A549 (cell line): ENCODE measurements around the gene PPP2R2D.

Experiments used
- CEBPB ChIP-seq, 2 experiments: fragments of >200 bp in 1 of 2; sonication (Bioruptor Twin) in 1 of 2; formaldehyde crosslinking in 1 of 2; IDR thresholded peaks; 2 replicates each; pipeline ENCODE4 v1.6.1; 2012 to 2016
- CHD2 ChIP-seq: fragments of 150-350 bp; IDR thresholded peaks from 2 replicates; pipeline ENCODE4 v1.6.1; 2014; ENCODE audit warnings: low read length; ENCODE audit not compliant: partially characterized antibody
- EP300 ChIP-seq, 2 experiments: fragments of >200 bp; sonication (Bioruptor Twin); formaldehyde crosslinking; IDR thresholded peaks; 2 replicates in 1 of 2; 3 replicates in 1 of 2; pipeline ENCODE4 v1.6.1; 2016 to 2017
- FOSB ChIP-seq: fragments of 250-450 bp; sonication (Bioruptor Pico); IDR thresholded peaks from 2 replicates; pipeline ENCODE4 v1.5.0; 2020; ENCODE audit warnings: mild to moderate bottlenecking, moderate library complexity
- HES2 ChIP-seq: fragments of >200 bp; sonication (Bioruptor Twin); formaldehyde crosslinking; IDR thresholded peaks from 2 replicates; pipeline ENCODE4 v1.6.1; 2016
- HMGXB4 ChIP-seq: fragments of 250-450 bp; sonication (Bioruptor Pico); IDR thresholded peaks from 2 replicates; pipeline ENCODE4 v1.5.0; 2021; ENCODE audit warnings: mild to moderate bottlenecking, moderate library complexity, borderline replicate concordance
- MAZ ChIP-seq: fragments of 150-350 bp; IDR thresholded peaks from 2 replicates; pipeline ENCODE4 v1.6.1; 2014; ENCODE audit warnings: antibody characterized with exemption, low read depth, low read length, borderline replicate concordance
- NR3C1 ChIP-seq: fragments of >200 bp; sonication (Bioruptor Twin); formaldehyde crosslinking; IDR thresholded peaks from 3 replicates; pipeline ENCODE4 v1.6.1; 2017
- POLR2A ChIP-seq: IDR thresholded peaks from 2 replicates; pipeline ENCODE4 v1.6.1; 2012; ENCODE audit warnings: mild to moderate bottlenecking, low read length
- SMC3 ChIP-seq: fragments of >200 bp; sonication (Bioruptor Twin); formaldehyde crosslinking; IDR thresholded peaks from 3 replicates; pipeline ENCODE4 v1.6.1; 2018; ENCODE audit warnings: inconsistent platforms
- ZC3H11A ChIP-seq: fragments of 450-650 bp; IDR thresholded peaks from 2 replicates; pipeline ENCODE4 v1.6.1; 2014; ENCODE audit warnings: antibody characterized with exemption, mild to moderate bottlenecking
- TF ChIP-seq, protein P1 (sequence below): fragments of >200 bp; sonication (Bioruptor Twin); formaldehyde crosslinking; IDR thresholded peaks from 3 replicates; pipeline ENCODE4 v1.5.1; 2016

- TF ChIP-seq NR3C1 (no peak), ZC3H11A (no peak), POLR2A (no peak), CEBPB (IDR thresholded peaks at IDR 0.05) (no peak), CHD2 (no peak), HMGXB4 (CRISPR knock-in tag) (no peak), MAZ (no peak), SMC3 (no peak), FOSB (CRISPR knock-in tag) (no peak), EP300 (IDR thresholded peaks at IDR 0.05) (no peak), HES2 (no peak)
- TF ChIP-seq, protein P1, sequence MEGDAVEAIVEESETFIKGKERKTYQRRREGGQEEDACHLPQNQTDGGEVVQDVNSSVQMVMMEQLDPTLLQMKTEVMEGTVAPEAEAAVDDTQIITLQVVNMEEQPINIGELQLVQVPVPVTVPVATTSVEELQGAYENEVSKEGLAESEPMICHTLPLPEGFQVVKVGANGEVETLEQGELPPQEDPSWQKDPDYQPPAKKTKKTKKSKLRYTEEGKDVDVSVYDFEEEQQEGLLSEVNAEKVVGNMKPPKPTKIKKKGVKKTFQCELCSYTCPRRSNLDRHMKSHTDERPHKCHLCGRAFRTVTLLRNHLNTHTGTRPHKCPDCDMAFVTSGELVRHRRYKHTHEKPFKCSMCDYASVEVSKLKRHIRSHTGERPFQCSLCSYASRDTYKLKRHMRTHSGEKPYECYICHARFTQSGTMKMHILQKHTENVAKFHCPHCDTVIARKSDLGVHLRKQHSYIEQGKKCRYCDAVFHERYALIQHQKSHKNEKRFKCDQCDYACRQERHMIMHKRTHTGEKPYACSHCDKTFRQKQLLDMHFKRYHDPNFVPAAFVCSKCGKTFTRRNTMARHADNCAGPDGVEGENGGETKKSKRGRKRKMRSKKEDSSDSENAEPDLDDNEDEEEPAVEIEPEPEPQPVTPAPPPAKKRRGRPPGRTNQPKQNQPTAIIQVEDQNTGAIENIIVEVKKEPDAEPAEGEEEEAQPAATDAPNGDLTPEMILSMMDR: no peak
These were observed 63.0 kb downstream of the PPP2R2D start for GRCh38 chr10:131963811-131964210.
